Measurements from ENCODE around the gene PHKA2. TPM values are rescaled to one million over a fixed set of nuclear protein-coding genes. Genes with fewer than 3 reads are reported as not detected.

PHKA2 gene
- total and polyA plus RNA-seq, 3 donors from 2014 or later = 42.4 to 95.7 (median 89.9) TPM

DNA sequence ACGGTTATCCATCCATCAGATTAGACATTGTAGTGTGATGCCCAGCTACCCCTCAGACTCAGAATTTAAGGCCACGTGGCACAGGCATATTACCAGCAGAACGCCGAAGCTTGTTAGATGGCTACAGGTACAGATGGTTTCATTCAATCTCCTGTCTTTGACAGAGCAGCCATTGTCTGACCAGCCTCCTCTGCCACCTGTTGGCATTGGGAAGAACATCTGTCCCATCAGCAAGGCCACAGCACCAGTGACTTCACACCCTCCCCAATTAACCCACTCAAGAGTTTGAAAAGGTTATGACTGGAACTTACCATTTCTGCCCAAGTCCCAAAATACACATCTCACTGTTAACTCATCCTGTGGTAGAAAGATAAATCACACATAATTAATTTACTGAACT, 22.0 kb upstream of the PHKA2 start:
- TF ChIP-seq, protein P1, sequence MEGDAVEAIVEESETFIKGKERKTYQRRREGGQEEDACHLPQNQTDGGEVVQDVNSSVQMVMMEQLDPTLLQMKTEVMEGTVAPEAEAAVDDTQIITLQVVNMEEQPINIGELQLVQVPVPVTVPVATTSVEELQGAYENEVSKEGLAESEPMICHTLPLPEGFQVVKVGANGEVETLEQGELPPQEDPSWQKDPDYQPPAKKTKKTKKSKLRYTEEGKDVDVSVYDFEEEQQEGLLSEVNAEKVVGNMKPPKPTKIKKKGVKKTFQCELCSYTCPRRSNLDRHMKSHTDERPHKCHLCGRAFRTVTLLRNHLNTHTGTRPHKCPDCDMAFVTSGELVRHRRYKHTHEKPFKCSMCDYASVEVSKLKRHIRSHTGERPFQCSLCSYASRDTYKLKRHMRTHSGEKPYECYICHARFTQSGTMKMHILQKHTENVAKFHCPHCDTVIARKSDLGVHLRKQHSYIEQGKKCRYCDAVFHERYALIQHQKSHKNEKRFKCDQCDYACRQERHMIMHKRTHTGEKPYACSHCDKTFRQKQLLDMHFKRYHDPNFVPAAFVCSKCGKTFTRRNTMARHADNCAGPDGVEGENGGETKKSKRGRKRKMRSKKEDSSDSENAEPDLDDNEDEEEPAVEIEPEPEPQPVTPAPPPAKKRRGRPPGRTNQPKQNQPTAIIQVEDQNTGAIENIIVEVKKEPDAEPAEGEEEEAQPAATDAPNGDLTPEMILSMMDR (IDR thresholded peaks at IDR 0.05) = no peak

GRCh38 chrX:19003756-19004155, 19.8 kb upstream of the PHKA2 start:
- Histone ChIP-seq H3K9me3 (no peaks in the 10 kb centered on the region), H3K36me3 (ENCODE audit: low read depth, missing control alignments) (no peaks in the 10 kb centered on the region), H3K4me1 (no peaks in the 10 kb centered on the region), H3K27ac (no peak overlapping the region), H3K4me3 (no peak overlapping the region), H3K27me3 (no peaks in the 10 kb centered on the region)
- no peak for TF ChIP-seq POLR2A (IDR thresholded peaks at IDR 0.05)
- TF ChIP-seq, protein P1 (IDR thresholded peaks at IDR 0.05) = no peak
- intact Hi-C loops (cut with DNase I; ENCODE audit: low total_unique reads) = no loop called here
- no peak for DNase-seq
- WGBS, 2 donors = 93 to 94% methylated on average over 5 of the region's 5 CpGs

More for the DNA sequence above, 22.0 kb upstream of the PHKA2 start:
- Histone ChIP-seq H3K4me3 (no peak overlapping the region), H3K36me3 (ENCODE audit: low read depth, missing control alignments) (no peaks in the 10 kb centered on the region), H3K4me1 (no peaks in the 10 kb centered on the region), H3K27me3 (no peaks in the 10 kb centered on the region), H3K27ac (no peak overlapping the region), H3K9me3 (no peaks in the 10 kb centered on the region)
- 61 to 100% methylated on average over 1 to 4 of the region's 4 CpGs for WGBS, 2 donors
- intact Hi-C loops (cut with DNase I; ENCODE audit: low total_unique reads) = no loop called here
- DNase-seq = no peak

- no peak for DNase-seq
- no peaks in the 10 kb centered on the region for H3K36me3 ChIP-seq (ENCODE audit: low read depth, missing control alignments)
- no peak overlapping the region for H3K4me3 ChIP-seq
- no peak overlapping the region for H3K27ac ChIP-seq
- no peaks in the 10 kb centered on the region for H3K27me3 ChIP-seq
- no peaks in the 10 kb centered on the region for H3K4me1 ChIP-seq
- TF ChIP-seq, protein P1 (IDR thresholded peaks at IDR 0.05) = no peak
- no peak for TF ChIP-seq POLR2A (IDR thresholded peaks at IDR 0.05)
- H3K9me3 ChIP-seq = no peaks in the 10 kb centered on the region
- intact Hi-C loops (cut with DNase I; ENCODE audit: low total_unique reads) = no loop called here
- WGBS, 2 donors = 46 to 67% methylated on average over 1 of the region's 1 CpG
Observed at GRCh38 chrX:18998653-18999052, 14.7 kb upstream of the PHKA2 start.

- intact Hi-C loops (cut with DNase I; ENCODE audit: low total_unique reads) = no loop called here
- Histone ChIP-seq H3K4me3 (no peak overlapping the region), H3K4me1 (no peaks in the 10 kb centered on the region), H3K27me3 (no peaks in the 10 kb centered on the region), H3K36me3 (ENCODE audit: low read depth, missing control alignments) (no peaks in the 10 kb centered on the region), H3K27ac (no peak overlapping the region), H3K9me3 (no peaks in the 10 kb centered on the region)
- DNase-seq = no peak
- 81% methylated on average over 4 of the region's 4 CpGs for WGBS, 2 donors
- TF ChIP-seq, protein P1 (IDR thresholded peaks at IDR 0.05) = no peak
- no peak for TF ChIP-seq POLR2A (IDR thresholded peaks at IDR 0.05)
Observed at GRCh38 chrX:18997916-18998315, 14.0 kb upstream of the PHKA2 start.

- no peaks in the 10 kb centered on the region for H3K9me3 ChIP-seq
- no peaks in the 10 kb centered on the region for H3K27me3 ChIP-seq
- TF ChIP-seq, protein P1 (IDR thresholded peaks at IDR 0.05) = no peak
- no peak overlapping the region for H3K4me3 ChIP-seq
- H3K4me1 ChIP-seq = no peaks in the 10 kb centered on the region
- no peaks in the 10 kb centered on the region for H3K36me3 ChIP-seq (ENCODE audit: low read depth, missing control alignments)
- H3K27ac ChIP-seq = no peak overlapping the region
- intact Hi-C loops (cut with DNase I; ENCODE audit: low total_unique reads) = no loop called here
- no peak for DNase-seq
Observed at GRCh38 chrX:18996536-18996935, 12.6 kb upstream of the PHKA2 start.

Data from testis (tissue), 3 donors.